Hepatocyte (in vitro differentiated cells): ENCODE data around the gene IL1RL2. TPM values are rescaled to one million over a fixed set of nuclear protein-coding genes. Genes with fewer than 3 reads are reported as not detected.

ENCODE experiments used
- DNase-seq: peaks from one replicate; pipeline ENCODE4 v3.0.0-alpha.2; 2016; ENCODE audit warnings: low spot score
- H2AFZ ChIP-seq: fragments of 200-600 bp; sonication (generic); 2 replicates; pipeline ENCODE4 v1.6.0; 2016; ENCODE audit warnings: antibody characterized with exemption, mild to moderate bottlenecking
- H3K27ac ChIP-seq: fragments of 200-600 bp; sonication (generic); 2 replicates; pipeline ENCODE4 v1.5.1; 2016; ENCODE audit warnings: mild to moderate bottlenecking
- H3K27me3 ChIP-seq: fragments of 200-600 bp; sonication (generic); 2 replicates; pipeline ENCODE4 v1.6.1; 2016
- H3K36me3 ChIP-seq: fragments of 200-600 bp; sonication (generic); replicated peaks from 2 replicates; pipeline ENCODE4 v1.5.1; 2016; ENCODE audit warnings: low read depth; ENCODE audit not compliant: insufficient read depth
- H3K4me1 ChIP-seq: fragments of 200-600 bp; sonication (generic); 2 replicates; pipeline ENCODE4 v1.5.1; 2016; ENCODE audit warnings: mild to moderate bottlenecking, moderate library complexity; ENCODE audit not compliant: insufficient read depth
- H3K4me2 ChIP-seq: fragments of 200-600 bp; sonication (generic); 2 replicates; pipeline ENCODE4 v1.6.0; 2016
- H3K4me3 ChIP-seq: fragments of 200-600 bp; sonication (generic); 2 replicates; pipeline ENCODE4 v1.5.1; 2016; ENCODE audit warnings: mild to moderate bottlenecking
- H3K79me2 ChIP-seq: fragments of 200-600 bp; sonication (generic); 2 replicates; pipeline ENCODE4 v1.6.0; 2017; ENCODE audit warnings: mild to moderate bottlenecking
- H3K9me2 ChIP-seq: fragments of 200-600 bp; sonication (generic); replicated peaks from 2 replicates; pipeline ENCODE4 v1.6.0; 2017; ENCODE audit warnings: mild to moderate bottlenecking; ENCODE audit not compliant: insufficient read depth
- H3K9me3 ChIP-seq: fragments of 200-600 bp; sonication (generic); 2 replicates; pipeline ENCODE4 v1.5.1; 2016; ENCODE audit warnings: low read depth, mild to moderate bottlenecking
- H4K20me1 ChIP-seq: fragments of 200-600 bp; sonication (generic); 2 replicates; pipeline ENCODE4 v1.6.0; 2016; ENCODE audit warnings: mild to moderate bottlenecking; ENCODE audit not compliant: insufficient read depth, poor library complexity, severe bottlenecking
- CTCF ChIP-seq: fragments of 200-600 bp; sonication (generic); IDR thresholded peaks from 2 replicates; pipeline ENCODE4 v1.5.1; 2016; ENCODE audit warnings: antibody characterized with exemption, mild to moderate bottlenecking; ENCODE audit not compliant: poor library complexity
- EZH2 ChIP-seq: fragments of 200-600 bp; sonication (generic); IDR thresholded peaks from 2 replicates; pipeline ENCODE4 v1.6.1; 2016; ENCODE audit warnings: antibody characterized with exemption, mild to moderate bottlenecking, borderline replicate concordance
- EZH2phosphoT487 ChIP-seq: fragments of 200-600 bp; sonication (generic); IDR thresholded peaks from one replicate; pipeline ENCODE4 v1.6.1; 2018; ENCODE audit warnings: antibody characterized with exemption, mild to moderate bottlenecking, low read depth, moderate library complexity; ENCODE audit not compliant: unreplicated experiment, severe bottlenecking
- WGBS: methylation state at CpG from one replicate; pipeline ENCODE4 v1.1.6; 2016; ENCODE audit warnings: low lambda C conversion rate; ENCODE audit errors: missing lambda C conversion rate; 5-methylcytosine and 5-hydroxymethylcytosine counted together
- polyA plus RNA-seq: library from polyadenylated mRNA; unstranded; fragments of >200 nt; fragmentation: Nextera tagmentation; extraction: Ambion mirVana; gene quantifications from 2 replicates; pipeline ENCODE4 v1.2.1, GENCODE V29; 2016
- total RNA-seq: library from RNA; depleted of rRNA; stranded (reverse); fragments of >200 nt; gene quantifications from 2 replicates; pipeline ENCODE4 v1.2.3, GENCODE V29; 2014

The IL1RL2 gene
- total and polyA plus RNA-seq, 2 experiments from 2014 or later: 1.3 TPM; not detected in 1

GRCh38 chr2:102200539-102200938 lies 13.7 kb downstream of the IL1RL2 start:
- H2AFZ ChIP-seq: no peak overlapping the region
- no peaks in the 10 kb centered on the region for H3K4me1 ChIP-seq
- no peak overlapping the region for H3K4me2 ChIP-seq
- no peak overlapping the region for H3K4me3 ChIP-seq
- H3K36me3 ChIP-seq: no peaks in the 10 kb centered on the region
- H3K9me3 ChIP-seq: no peaks in the 10 kb centered on the region
- no peaks in the 10 kb centered on the region for H3K79me2 ChIP-seq
- DNase-seq: no peak
- H4K20me1 ChIP-seq: no peaks in the 10 kb centered on the region
- 100% methylated on average over 1 of the region's 1 CpG for WGBS
- no peak overlapping the region for H3K27ac ChIP-seq
- no peaks in the 10 kb centered on the region for H3K9me2 ChIP-seq
- no peaks in the 10 kb centered on the region for H3K27me3 ChIP-seq
- TF ChIP-seq CTCF (no peak), EZH2 (no peak), EZH2phosphoT487 (no peak)

GRCh38 chr2:102204638-102205037 lies 17.8 kb downstream of the IL1RL2 start:
- Histone ChIP-seq H3K4me2 (no peak overlapping the region), H3K27ac (no peak overlapping the region), H3K4me1 (no peaks in the 10 kb centered on the region), H2AFZ (no peak overlapping the region), H3K9me2 (no peaks in the 10 kb centered on the region), H3K79me2 (no peaks in the 10 kb centered on the region), H3K9me3 (no peaks in the 10 kb centered on the region), H3K36me3 (no peaks in the 10 kb centered on the region), H3K27me3 (no peaks in the 10 kb centered on the region), H4K20me1 (no peaks in the 10 kb centered on the region), H3K4me3 (no peak overlapping the region)
- TF ChIP-seq EZH2phosphoT487 (no peak), CTCF (no peak), EZH2 (no peak)
- no peak for DNase-seq

GRCh38 chr2:102206666-102207341 lies 20.0 kb downstream of the IL1RL2 start:
- Histone ChIP-seq H3K27ac (no peak overlapping the region), H4K20me1 (no peaks in the 10 kb centered on the region), H3K36me3 (no peaks in the 10 kb centered on the region), H3K79me2 (no peaks in the 10 kb centered on the region), H3K27me3 (no peaks in the 10 kb centered on the region), H3K4me3 (no peak overlapping the region), H3K9me3 (no peaks in the 10 kb centered on the region), H2AFZ (no peak overlapping the region), H3K9me2 (no peaks in the 10 kb centered on the region), H3K4me2 (no peak overlapping the region), H3K4me1 (no peaks in the 10 kb centered on the region)
- no peak for TF ChIP-seq EZH2
- no peak for TF ChIP-seq EZH2phosphoT487
- no peak for TF ChIP-seq CTCF
- WGBS: 87% methylated on average over 5 of the region's 5 CpGs
- DNase-seq: no peak

GRCh38 chr2:102208774-102209173 lies 22.0 kb downstream of the IL1RL2 start:
- no peak for DNase-seq
- no peaks in the 10 kb centered on the region for H3K27me3 ChIP-seq
- no peak overlapping the region for H3K4me2 ChIP-seq
- no peaks in the 10 kb centered on the region for H3K9me2 ChIP-seq
- H3K9me3 ChIP-seq: no peaks in the 10 kb centered on the region
- no peaks in the 10 kb centered on the region for H4K20me1 ChIP-seq
- no peak overlapping the region for H3K4me3 ChIP-seq
- no peaks in the 10 kb centered on the region for H3K4me1 ChIP-seq
- no peaks in the 10 kb centered on the region for H3K36me3 ChIP-seq
- TF ChIP-seq CTCF (no peak), EZH2phosphoT487 (no peak), EZH2 (no peak)
- no peak overlapping the region for H3K27ac ChIP-seq
- no peak overlapping the region for H2AFZ ChIP-seq
- no peaks in the 10 kb centered on the region for H3K79me2 ChIP-seq
